A549 (cell line): ENCODE results near the gene HOXC11. TPM values are rescaled to one million over a fixed set of nuclear protein-coding genes. Genes with fewer than 3 reads are reported as not detected.

Source experiments
- ATAC-seq, 2 experiments: fragments of 200-7000 bp in 1 of 2; fragments of >200 bp in 1 of 2; cut with Nextera tagmentation in 1 of 2; cut with Tn5 transposase in 1 of 2; 3 replicates each; pipeline versions ENCODE4 v1.8.0 to v1.9.1; 2018 to 2020; ENCODE audit warnings: mild to moderate bottlenecking in 1 of 2, moderate library complexity in 1 of 2
- CTCF ChIA-PET: fragments of 300-600 bp; sonication (Branson Sonifier 250); formaldehyde crosslinking; extraction: SDS; loops from one replicate; lab custom pipeline; 2021; ENCODE audit warnings: antibody characterized with exemption, inconsistent platforms; lab: Yijun Ruan, JAX
- POLR2A ChIA-PET: fragments of 350-600 bp; formaldehyde crosslinking; extraction: SDS; loops from one replicate; lab custom pipeline; 2021; ENCODE audit warnings: antibody characterized with exemption, inconsistent platforms; lab: Yijun Ruan, JAX
- DNase-seq, 2 experiments: peaks; one replicate each; pipeline versions ENCODE4 v3.0.0 to v3.0.0-alpha.2; 2011 to 2016; ENCODE audit warnings: low read depth in 1 of 2, low spot score in 1 of 2
- FAIRE-seq: peaks from 2 replicates; lab custom pipeline; 2011; peaks lifted over from hg19 to GRCh38; lab: Jason Lieb, UNC
- H3K27ac ChIP-seq, 2 experiments: fragments of >200 bp; sonication (Bioruptor Twin); formaldehyde crosslinking; 3 replicates each; pipeline ENCODE4 v1.5.1; 2016 to 2017
- H3K4me1 ChIP-seq: fragments of >200 bp; sonication (Bioruptor Twin); formaldehyde crosslinking; 3 replicates; pipeline ENCODE4 v1.6.1; 2016
- H3K4me2 ChIP-seq: fragments of >200 bp; sonication (Bioruptor Twin); formaldehyde crosslinking; 3 replicates; pipeline ENCODE4 v1.6.1; 2016
- H3K4me3 ChIP-seq: fragments of >200 bp; sonication (Bioruptor Twin); formaldehyde crosslinking; 3 replicates; pipeline ENCODE4 v1.5.1; 2016
- H3K9me3 ChIP-seq: fragments of >200 bp; sonication (Bioruptor Twin); formaldehyde crosslinking; 3 replicates; pipeline ENCODE4 v1.6.1; 2016
- BHLHE40 ChIP-seq: IDR thresholded peaks from 2 replicates; pipeline ENCODE4 v1.6.1; 2012; ENCODE audit warnings: low read depth, low read length, inconsistent platforms
- CBX2 ChIP-seq: fragments of 200-600 bp; sonication (generic); IDR thresholded peaks from 2 replicates; pipeline ENCODE4 v1.6.1; 2016; ENCODE audit warnings: low read depth, mild to moderate bottlenecking, borderline replicate concordance
- CBX8 ChIP-seq: fragments of 200-600 bp; sonication (generic); IDR thresholded peaks from 2 replicates; pipeline ENCODE4 v1.6.1; 2016
- EHF ChIP-seq: fragments of 250-450 bp; sonication (Bioruptor Pico); IDR thresholded peaks from 2 replicates; pipeline ENCODE4 v1.5.0; 2020; ENCODE audit warnings: mild to moderate bottlenecking
- EP300 ChIP-seq, 2 experiments: fragments of >200 bp; sonication (Bioruptor Twin); formaldehyde crosslinking; IDR thresholded peaks; 2 replicates in 1 of 2; 3 replicates in 1 of 2; pipeline ENCODE4 v1.6.1; 2016 to 2017
- FOSL2 ChIP-seq, 2 experiments: fragments of 450-650 bp in 1 of 2; fragments of >200 bp in 1 of 2; sonication (Bioruptor Twin) in 1 of 2; formaldehyde crosslinking; IDR thresholded peaks; 2 replicates each; pipeline versions ENCODE4 v1.5.0 to v1.6.1; 2016 to 2020; ENCODE audit warnings: mild to moderate bottlenecking in 1 of 2, moderate library complexity in 1 of 2
- FOXS1 ChIP-seq: fragments of 250-450 bp; sonication (Bioruptor Pico); IDR thresholded peaks from 2 replicates; pipeline ENCODE4 v1.5.0; 2020; ENCODE audit warnings: mild to moderate bottlenecking, moderate library complexity
- GATA3 ChIP-seq: IDR thresholded peaks from 2 replicates; pipeline ENCODE4 v1.6.1; 2012; ENCODE audit warnings: borderline replicate concordance
- HDAC2 ChIP-seq: fragments of 200-600 bp; sonication (generic); IDR thresholded peaks from 2 replicates; pipeline ENCODE4 v1.6.1; 2016
- HOXB5 ChIP-seq: fragments of 250-450 bp; sonication (Bioruptor Pico); IDR thresholded peaks from 2 replicates; pipeline ENCODE4 v1.5.0; 2020; ENCODE audit warnings: mild to moderate bottlenecking, moderate library complexity
- JUN ChIP-seq, 2 experiments: fragments of >200 bp; sonication (Bioruptor Twin); formaldehyde crosslinking; IDR thresholded peaks; 2 replicates in 1 of 2; 3 replicates in 1 of 2; pipeline ENCODE4 v1.6.1; 2016 to 2017
- JUNB ChIP-seq: fragments of >200 bp; sonication (Bioruptor Twin); formaldehyde crosslinking; IDR thresholded peaks from 2 replicates; pipeline ENCODE4 v1.6.1; 2016
- KDM1A ChIP-seq: fragments of 200-600 bp; sonication (generic); IDR thresholded peaks from 2 replicates; pipeline ENCODE4 v1.6.1; 2016; ENCODE audit warnings: low read depth, mild to moderate bottlenecking
- MAFK ChIP-seq: fragments of 450-650 bp; IDR thresholded peaks from 2 replicates; pipeline ENCODE4 v1.6.1; 2014; ENCODE audit not compliant: partially characterized antibody
- MAZ ChIP-seq: fragments of 150-350 bp; IDR thresholded peaks from 2 replicates; pipeline ENCODE4 v1.6.1; 2014; ENCODE audit warnings: antibody characterized with exemption, low read depth, low read length, borderline replicate concordance
- PHF8 ChIP-seq: fragments of 200-600 bp; sonication (generic); IDR thresholded peaks from 2 replicates; pipeline ENCODE4 v1.6.1; 2016; ENCODE audit warnings: low read depth, mild to moderate bottlenecking, antibody characterized with exemption, moderate library complexity, borderline replicate concordance
- POLR2A ChIP-seq: IDR thresholded peaks from 2 replicates; pipeline ENCODE4 v1.6.1; 2012; ENCODE audit warnings: mild to moderate bottlenecking, low read length
- POLR2AphosphoS2 ChIP-seq: conservative IDR thresholded peaks from 2 replicates; pipeline ENCODE4 v1.6.1; 2012; ENCODE audit warnings: low read length, improper control_type of control experiment, inconsistent platforms
- RAD21 ChIP-seq, 2 experiments: fragments of >200 bp in 1 of 2; sonication (Bioruptor Twin) in 1 of 2; formaldehyde crosslinking in 1 of 2; IDR thresholded peaks in 1 of 2; conservative IDR thresholded peaks in 1 of 2; 2 replicates in 1 of 2; 3 replicates in 1 of 2; pipeline ENCODE4 v1.6.1; 2012 to 2018; ENCODE audit warnings: inconsistent platforms in 1 of 2
- RCOR1 ChIP-seq: fragments of 150-350 bp; IDR thresholded peaks from 2 replicates; pipeline ENCODE4 v1.6.1; 2014; ENCODE audit warnings: antibody characterized with exemption, low read length, low read depth
- SMC3 ChIP-seq: fragments of >200 bp; sonication (Bioruptor Twin); formaldehyde crosslinking; IDR thresholded peaks from 3 replicates; pipeline ENCODE4 v1.6.1; 2018; ENCODE audit warnings: inconsistent platforms
- SREBF2 ChIP-seq: fragments of 450-650 bp; IDR thresholded peaks from 2 replicates; pipeline ENCODE4 v1.6.1; 2014; ENCODE audit warnings: mild to moderate bottlenecking, moderate library complexity
- TP53 ChIP-seq: fragments of 250-450 bp; sonication (Bioruptor Pico); IDR thresholded peaks from 2 replicates; pipeline ENCODE4 v1.5.0; 2021; ENCODE audit warnings: mild to moderate bottlenecking, moderate library complexity
- ZC3H11A ChIP-seq: fragments of 450-650 bp; IDR thresholded peaks from 2 replicates; pipeline ENCODE4 v1.6.1; 2014; ENCODE audit warnings: antibody characterized with exemption, mild to moderate bottlenecking
- ZSCAN20 ChIP-seq: fragments of 250-450 bp; sonication (Bioruptor Pico); IDR thresholded peaks from 2 replicates; pipeline ENCODE4 v1.8.0; 2022; ENCODE audit warnings: mild to moderate bottlenecking, moderate library complexity
- WGBS: methylation state at CpG from one replicate; pipeline ENCODE4 v1.1.6; 2017; ENCODE audit errors: missing lambda C conversion rate; 5-methylcytosine and 5-hydroxymethylcytosine counted together
- polyA plus RNA-seq, 4 experiments: library from polyadenylated mRNA; depleted of rRNA in 3 of 4; stranded (reverse); fragments of >200 nt; fragmentation: RNase III in 1 of 4; extraction: RNeasy Plus Mini Kit Qiagen cat#74134 plus additional on column Dnase treatment in 1 of 4; gene quantifications; 2 replicates in 3 of 4; 3 replicates in 1 of 4; pipeline ENCODE4 v1.2.3, GENCODE V29; 2011 to 2017
- TF ChIP-seq, protein P1 (sequence below): fragments of 250-450 bp; sonication (Bioruptor Pico); IDR thresholded peaks from 2 replicates; pipeline ENCODE4 v1.5.0; 2020; ENCODE audit warnings: low read depth, mild to moderate bottlenecking, moderate library complexity
- TF ChIP-seq, protein P2 (sequence below): fragments of 150-350 bp; IDR thresholded peaks from 2 replicates; pipeline ENCODE4 v1.6.1; 2014; ENCODE audit warnings: low read depth, mild to moderate bottlenecking, low read length
- TF ChIP-seq, protein P3 (sequence below): IDR thresholded peaks from 2 replicates; pipeline ENCODE4 v1.6.1; 2012
- TF ChIP-seq, protein P4 (sequence below): fragments of >200 bp; sonication (Bioruptor Twin); formaldehyde crosslinking; IDR thresholded peaks from 2 replicates; pipeline ENCODE4 v1.6.1; 2016
- TF ChIP-seq, protein P5 (sequence below): fragments of >200 bp; sonication (Bioruptor Twin); formaldehyde crosslinking; IDR thresholded peaks from 3 replicates; pipeline ENCODE4 v1.5.1; 2016
- TF ChIP-seq, protein P6 (sequence below): fragments of 250-450 bp; sonication (Bioruptor Pico); IDR thresholded peaks from 2 replicates; pipeline ENCODE4 v1.5.0; 2021; ENCODE audit warnings: mild to moderate bottlenecking, moderate library complexity, borderline replicate concordance
- TF ChIP-seq, protein P7 (sequence below): IDR thresholded peaks from 2 replicates; pipeline ENCODE4 v1.6.1; 2012; ENCODE audit warnings: low read depth, borderline replicate concordance
- TF ChIP-seq, protein P8 (sequence below): fragments of >200 bp; sonication (Bioruptor Twin); formaldehyde crosslinking; IDR thresholded peaks from 3 replicates; pipeline ENCODE4 v1.6.1; 2016

The HOXC11 gene
- polyA plus RNA-seq, 2 of the 4 experiments (the other 2 are of a cell fraction) = 0.45 to 0.58 TPM

DNA sequence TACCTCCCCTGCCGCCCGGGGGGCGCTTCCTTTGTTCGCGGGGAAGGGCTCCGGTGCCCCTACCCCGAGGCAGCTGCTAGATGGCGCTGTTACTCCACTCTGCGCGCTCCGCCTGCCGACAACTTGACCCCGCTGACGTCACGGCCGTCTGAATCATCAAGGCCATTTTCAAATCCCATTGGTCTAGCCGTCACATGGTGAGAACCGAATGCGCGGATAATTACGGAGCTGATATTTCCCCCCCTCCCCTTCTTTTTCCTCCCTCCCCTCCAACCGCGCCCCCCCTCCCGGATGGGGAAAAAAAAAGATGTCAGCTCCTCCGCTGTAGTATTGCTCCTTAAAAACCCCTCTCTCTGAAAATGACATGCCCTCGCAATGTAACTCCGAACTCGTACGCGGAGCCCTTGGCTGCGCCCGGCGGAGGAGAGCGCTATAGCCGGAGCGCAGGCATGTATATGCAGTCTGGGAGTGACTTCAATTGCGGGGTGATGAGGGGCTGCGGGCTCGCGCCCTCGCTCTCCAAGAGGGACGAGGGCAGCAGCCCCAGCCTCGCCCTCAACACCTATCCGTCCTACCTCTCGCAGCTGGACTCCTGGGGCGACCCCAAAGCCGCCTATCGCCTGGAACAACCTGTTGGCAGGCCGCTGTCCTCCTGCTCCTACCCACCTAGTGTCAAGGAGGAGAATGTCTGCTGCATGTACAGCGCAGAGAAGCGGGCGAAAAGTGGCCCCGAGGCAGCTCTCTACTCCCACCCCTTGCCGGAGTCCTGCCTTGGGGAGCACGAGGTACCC lies 12.2 kb downstream of the HOXC11 start, which contains the start of gene HOXC10:
Gene HOXC10, plus strand, starts transcription at position 246 of the 791 bp plus-strand sequence. Its CDS starts 114 bp downstream, at position 360.
- DNase-seq (peak; percentile 93 to 97), ATAC-seq (peak; percentile 74 to 83), FAIRE-seq (peak; percentile 51)
- CTCF ChIA-PET = interaction anchor here (0.6 to 5.8 kb wide), 55 partner anchors 8 to 378 kb away, joined by 3 to 171 read pairs (median 6); partner anchors contain the start of genes CALCOCO1, HOTAIR, HOXC11 and HOXC12
- H3K4me1 ChIP-seq = peaks cover 24% of the 10 kb centered on the region
- 20% methylated on average over 40 of the region's 55 CpGs for WGBS
- no peaks in the 10 kb centered on the region for H3K9me3 ChIP-seq
- peak within 1 kb of the TSS; percentile 60 for H3K4me3 ChIP-seq
- H3K4me2 ChIP-seq = peak within 1 kb of the TSS; percentile 98
- POLR2A ChIA-PET = interaction anchor here (0.6 to 1.2 kb wide), 8 partner anchors 10 to 269 kb away, joined by 3 to 5 read pairs (median 4); partner anchors contain the start of genes HOXC11, HOXC13 and HOXC9
- peak within 1 kb of the TSS; percentile 88 to 89 for H3K27ac ChIP-seq
- TF ChIP-seq, protein P1, sequence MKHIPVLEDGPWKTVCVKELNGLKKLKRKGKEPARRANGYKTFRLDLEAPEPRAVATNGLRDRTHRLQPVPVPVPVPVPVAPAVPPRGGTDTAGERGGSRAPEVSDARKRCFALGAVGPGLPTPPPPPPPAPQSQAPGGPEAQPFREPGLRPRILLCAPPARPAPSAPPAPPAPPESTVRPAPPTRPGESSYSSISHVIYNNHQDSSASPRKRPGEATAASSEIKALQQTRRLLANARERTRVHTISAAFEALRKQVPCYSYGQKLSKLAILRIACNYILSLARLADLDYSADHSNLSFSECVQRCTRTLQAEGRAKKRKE (CRISPR knock-in tag) = no peak
- TF ChIP-seq SMC3 (peak; percentile 83), PHF8 (no peak), JUN (IDR thresholded peaks at IDR 0.05) (peak in 1 of 2 experiments; percentile 57; a peak in 1 of 5 replicates), HOXB5 (CRISPR knock-in tag) (no peak), FOXS1 (CRISPR knock-in tag) (no peak), MAZ (0 out of 2 replicates have a peak, but pooled peaks have one; percentile 55), HDAC2 (no peak), KDM1A (no peak), EHF (no peak), CBX2 (no peak), GATA3 (0 out of 2 replicates have a peak, but pooled peaks have one; percentile 14), EP300 (IDR thresholded peaks at IDR 0.05) (no peak), POLR2AphosphoS2 (no peak), ZC3H11A (no peak), SREBF2 (no peak), FOSL2 (IDR thresholded peaks at IDR 0.05) (peak; percentile 62), FOSL2 (CRISPR knock-in tag; IDR thresholded peaks at IDR 0.05) (peak; percentile 92), POLR2A (no peak), RCOR1 (no peak), CBX8 (no peak), JUNB (0 out of 2 replicates have a peak, but pooled peaks have one; percentile 17), BHLHE40 (no peak), TP53 (CRISPR knock-in tag) (no peak), RAD21 (conservative IDR thresholded peaks at IDR 0.05 in 1 of 2, IDR thresholded peaks at IDR 0.05 in 1 of 2) (peak; percentile 90 to 94), MAFK (no peak), ZSCAN20 (CRISPR knock-in tag) (no peak)
- TF ChIP-seq, protein P2, sequence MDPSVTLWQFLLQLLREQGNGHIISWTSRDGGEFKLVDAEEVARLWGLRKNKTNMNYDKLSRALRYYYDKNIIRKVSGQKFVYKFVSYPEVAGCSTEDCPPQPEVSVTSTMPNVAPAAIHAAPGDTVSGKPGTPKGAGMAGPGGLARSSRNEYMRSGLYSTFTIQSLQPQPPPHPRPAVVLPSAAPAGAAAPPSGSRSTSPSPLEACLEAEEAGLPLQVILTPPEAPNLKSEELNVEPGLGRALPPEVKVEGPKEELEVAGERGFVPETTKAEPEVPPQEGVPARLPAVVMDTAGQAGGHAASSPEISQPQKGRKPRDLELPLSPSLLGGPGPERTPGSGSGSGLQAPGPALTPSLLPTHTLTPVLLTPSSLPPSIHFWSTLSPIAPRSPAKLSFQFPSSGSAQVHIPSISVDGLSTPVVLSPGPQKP = no peak
- TF ChIP-seq, protein P3, sequence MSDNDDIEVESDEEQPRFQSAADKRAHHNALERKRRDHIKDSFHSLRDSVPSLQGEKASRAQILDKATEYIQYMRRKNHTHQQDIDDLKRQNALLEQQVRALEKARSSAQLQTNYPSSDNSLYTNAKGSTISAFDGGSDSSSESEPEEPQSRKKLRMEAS = peak; percentile 87
- TF ChIP-seq, protein P4, sequence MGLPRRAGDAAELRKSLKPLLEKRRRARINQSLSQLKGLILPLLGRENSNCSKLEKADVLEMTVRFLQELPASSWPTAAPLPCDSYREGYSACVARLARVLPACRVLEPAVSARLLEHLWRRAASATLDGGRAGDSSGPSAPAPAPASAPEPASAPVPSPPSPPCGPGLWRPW = no peak
- TF ChIP-seq, protein P5, sequence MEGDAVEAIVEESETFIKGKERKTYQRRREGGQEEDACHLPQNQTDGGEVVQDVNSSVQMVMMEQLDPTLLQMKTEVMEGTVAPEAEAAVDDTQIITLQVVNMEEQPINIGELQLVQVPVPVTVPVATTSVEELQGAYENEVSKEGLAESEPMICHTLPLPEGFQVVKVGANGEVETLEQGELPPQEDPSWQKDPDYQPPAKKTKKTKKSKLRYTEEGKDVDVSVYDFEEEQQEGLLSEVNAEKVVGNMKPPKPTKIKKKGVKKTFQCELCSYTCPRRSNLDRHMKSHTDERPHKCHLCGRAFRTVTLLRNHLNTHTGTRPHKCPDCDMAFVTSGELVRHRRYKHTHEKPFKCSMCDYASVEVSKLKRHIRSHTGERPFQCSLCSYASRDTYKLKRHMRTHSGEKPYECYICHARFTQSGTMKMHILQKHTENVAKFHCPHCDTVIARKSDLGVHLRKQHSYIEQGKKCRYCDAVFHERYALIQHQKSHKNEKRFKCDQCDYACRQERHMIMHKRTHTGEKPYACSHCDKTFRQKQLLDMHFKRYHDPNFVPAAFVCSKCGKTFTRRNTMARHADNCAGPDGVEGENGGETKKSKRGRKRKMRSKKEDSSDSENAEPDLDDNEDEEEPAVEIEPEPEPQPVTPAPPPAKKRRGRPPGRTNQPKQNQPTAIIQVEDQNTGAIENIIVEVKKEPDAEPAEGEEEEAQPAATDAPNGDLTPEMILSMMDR = peak; percentile 84
- TF ChIP-seq, protein P6, sequence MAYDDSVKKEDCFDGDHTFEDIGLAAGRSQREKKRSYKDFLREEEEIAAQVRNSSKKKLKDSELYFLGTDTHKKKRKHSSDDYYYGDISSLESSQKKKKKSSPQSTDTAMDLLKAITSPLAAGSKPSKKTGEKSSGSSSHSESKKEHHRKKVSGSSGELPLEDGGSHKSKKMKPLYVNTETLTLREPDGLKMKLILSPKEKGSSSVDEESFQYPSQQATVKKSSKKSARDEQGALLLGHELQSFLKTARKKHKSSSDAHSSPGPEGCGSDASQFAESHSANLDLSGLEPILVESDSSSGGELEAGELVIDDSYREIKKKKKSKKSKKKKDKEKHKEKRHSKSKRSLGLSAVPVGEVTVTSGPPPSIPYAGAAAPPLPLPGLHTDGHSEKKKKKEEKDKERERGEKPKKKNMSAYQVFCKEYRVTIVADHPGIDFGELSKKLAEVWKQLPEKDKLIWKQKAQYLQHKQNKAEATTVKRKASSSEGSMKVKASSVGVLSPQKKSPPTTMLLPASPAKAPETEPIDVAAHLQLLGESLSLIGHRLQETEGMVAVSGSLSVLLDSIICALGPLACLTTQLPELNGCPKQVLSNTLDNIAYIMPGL (CRISPR knock-in tag) = no peak
- TF ChIP-seq, protein P7, sequence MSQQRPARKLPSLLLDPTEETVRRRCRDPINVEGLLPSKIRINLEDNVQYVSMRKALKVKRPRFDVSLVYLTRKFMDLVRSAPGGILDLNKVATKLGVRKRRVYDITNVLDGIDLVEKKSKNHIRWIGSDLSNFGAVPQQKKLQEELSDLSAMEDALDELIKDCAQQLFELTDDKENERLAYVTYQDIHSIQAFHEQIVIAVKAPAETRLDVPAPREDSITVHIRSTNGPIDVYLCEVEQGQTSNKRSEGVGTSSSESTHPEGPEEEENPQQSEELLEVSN = peak; percentile 82; the same call in 1 of the 2 replicates
- TF ChIP-seq, protein P8, sequence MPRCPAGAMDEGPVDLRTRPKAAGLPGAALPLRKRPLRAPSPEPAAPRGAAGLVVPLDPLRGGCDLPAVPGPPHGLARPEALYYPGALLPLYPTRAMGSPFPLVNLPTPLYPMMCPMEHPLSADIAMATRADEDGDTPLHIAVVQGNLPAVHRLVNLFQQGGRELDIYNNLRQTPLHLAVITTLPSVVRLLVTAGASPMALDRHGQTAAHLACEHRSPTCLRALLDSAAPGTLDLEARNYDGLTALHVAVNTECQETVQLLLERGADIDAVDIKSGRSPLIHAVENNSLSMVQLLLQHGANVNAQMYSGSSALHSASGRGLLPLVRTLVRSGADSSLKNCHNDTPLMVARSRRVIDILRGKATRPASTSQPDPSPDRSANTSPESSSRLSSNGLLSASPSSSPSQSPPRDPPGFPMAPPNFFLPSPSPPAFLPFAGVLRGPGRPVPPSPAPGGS = no peak
